ENCODE measurements around the gene MAP7D1.
"Not testable (repeated sequence)": the region's sequence is repeated elsewhere in the genome, so short reads cannot be mapped to it uniquely, and the experiment has no call there.

The MAP7D1 gene

DNA sequence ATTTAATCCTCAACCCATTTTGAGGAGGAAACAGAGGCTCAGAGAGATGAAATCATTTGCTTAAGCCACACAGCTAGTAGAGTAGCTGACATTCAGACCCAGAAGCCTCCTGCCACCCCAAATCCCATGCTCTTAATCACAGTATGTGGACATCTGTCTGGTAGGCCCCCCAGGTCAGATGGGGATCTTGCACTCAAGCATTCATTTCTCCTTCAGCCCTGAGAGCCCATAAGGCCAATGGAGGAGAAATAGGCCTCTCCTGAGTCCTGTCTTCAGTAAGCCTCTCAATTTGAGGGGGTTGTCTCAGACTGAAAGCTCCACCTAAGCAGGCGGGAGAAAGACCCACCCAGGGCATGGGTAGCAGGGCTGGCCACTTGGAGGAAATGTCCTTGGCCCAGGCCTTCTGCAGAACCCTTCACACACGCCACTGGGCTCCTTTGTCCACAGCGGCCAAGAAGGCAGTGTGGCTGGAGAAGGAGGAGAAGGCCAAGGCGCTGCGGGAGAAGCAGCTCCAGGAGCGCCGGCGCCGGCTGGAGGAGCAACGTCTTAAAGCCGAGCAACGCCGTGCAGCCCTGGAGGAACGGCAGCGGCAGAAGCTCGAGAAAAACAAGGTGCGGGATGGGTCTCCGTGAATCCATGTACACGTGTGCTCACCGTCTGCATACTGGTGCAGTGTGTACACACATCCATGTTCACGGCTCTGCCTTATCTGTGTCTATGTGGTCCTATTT is 16.2 kb downstream of the MAP7D1 start:
- DNase-seq, result no peak

- no peak for DNase-seq
Observed at GRCh38 chr1:36172983-36173382, 17.0 kb downstream of the MAP7D1 start.

DNA sequence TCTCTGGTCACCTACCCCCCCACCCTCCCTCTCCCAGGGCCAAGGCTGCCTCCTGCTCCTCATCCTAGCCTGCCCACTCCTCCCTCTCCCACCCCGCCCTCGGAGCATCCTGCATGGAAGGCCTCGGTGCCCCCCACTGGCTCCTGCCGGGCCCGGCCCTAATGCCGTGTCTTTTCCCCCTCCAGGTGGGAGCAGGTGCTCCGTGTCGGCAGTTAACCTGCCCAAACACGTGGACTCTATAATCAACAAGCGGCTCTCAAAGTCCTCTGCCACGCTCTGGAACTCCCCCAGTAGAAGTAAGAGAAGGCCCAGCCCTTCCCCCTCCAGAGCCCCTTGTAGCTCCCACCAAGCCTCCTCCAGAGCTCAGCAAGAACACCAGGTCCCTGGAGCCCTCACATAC is 18.8 kb downstream of the MAP7D1 start:
- no peak for DNase-seq

DNA sequence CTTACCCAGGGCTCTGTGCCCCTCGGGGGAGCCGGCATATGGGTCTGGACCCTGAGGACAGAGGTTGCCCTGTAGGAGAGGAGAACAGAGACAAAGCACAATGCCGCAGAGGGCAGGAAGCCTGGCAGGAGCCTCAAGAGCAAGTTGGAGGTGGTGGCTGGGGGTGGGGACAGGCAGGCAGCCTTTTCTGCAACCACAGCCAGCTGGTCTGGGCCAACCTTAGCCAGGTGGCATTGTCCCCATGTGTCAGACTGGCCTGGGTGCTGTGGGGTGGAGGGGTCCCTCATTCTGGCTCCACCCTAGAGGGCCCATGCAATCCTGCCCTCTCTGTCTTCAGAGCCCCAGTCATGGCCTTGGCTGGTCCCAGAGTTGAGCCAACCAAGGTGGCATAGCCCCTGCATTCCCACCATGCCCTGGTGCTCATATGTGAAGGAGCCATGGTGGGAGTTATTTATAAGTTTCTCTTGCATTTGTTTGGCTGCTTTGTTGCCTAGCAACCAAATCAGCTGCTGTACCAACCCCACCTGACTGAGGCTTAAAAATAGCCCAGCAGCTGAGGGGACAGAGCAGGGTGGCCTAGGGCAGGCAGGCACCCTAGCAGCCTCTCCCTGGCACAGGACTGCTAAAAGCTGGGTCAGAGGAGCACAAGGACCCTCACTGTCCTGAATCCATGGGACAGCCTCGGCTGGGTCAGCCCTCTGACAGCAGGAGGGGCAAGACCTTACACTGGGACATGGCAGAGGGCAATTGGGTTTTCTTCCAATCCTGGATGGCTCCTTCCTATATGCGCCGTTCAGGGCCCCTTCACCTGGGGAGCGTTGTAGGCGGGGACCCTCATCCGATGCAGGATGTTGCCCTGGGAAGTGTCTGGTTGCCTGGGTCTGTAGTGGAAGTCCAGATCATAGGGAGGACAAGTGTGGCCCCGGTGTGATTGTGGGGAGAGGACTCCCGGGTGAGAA is 19.5 kb downstream of the MAP7D1 start:
- no peak for DNase-seq

GRCh38 chr1:36176106-36176949 is 20.4 kb downstream of the MAP7D1 start:
- DNase-seq, result no peak

- DNase-seq, result no peak
Observed at GRCh38 chr1:36177589-36178431, 21.9 kb downstream of the MAP7D1 start.

- DNase-seq, result no peak
Observed at GRCh38 chr1:36178471-36179219, 22.7 kb downstream of the MAP7D1 start.

GRCh38 chr1:36179220-36179600 is 23.2 kb downstream of the MAP7D1 start:
- DNase-seq, result no peak

- DNase-seq, result no peak
Observed at GRCh38 chr1:36182734-36183133, 26.8 kb downstream of the MAP7D1 start.

- no peak for DNase-seq
Observed at GRCh38 chr1:36183309-36183856, 27.4 kb downstream of the MAP7D1 start.

GRCh38 chr1:36187800-36188593 is 32.0 kb downstream of the MAP7D1 start:
- DNase-seq, result peak; percentile 70

DNA sequence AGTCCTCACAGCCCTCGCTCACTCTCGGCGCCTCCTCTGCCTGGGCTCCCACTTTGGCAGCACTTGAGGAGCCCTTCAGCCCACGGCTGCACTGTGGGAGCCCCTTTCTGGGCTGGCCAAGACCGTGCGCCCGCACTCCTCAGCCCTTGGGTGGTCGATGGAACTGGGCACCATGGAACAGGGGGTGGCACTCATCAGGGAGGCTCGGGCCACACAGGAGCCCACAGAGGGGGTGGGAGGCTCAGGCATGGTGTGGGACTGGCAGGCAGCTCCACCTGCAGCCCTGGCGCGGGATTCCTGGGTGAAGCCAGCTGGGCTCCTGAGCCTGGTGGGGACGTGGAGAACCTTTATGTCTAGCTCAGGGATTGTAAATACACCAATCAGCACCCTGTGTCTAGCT is 40.8 kb downstream of the MAP7D1 start:
- DNase-seq, result not testable (repeated sequence)

- DNase-seq, result no peak
Observed at GRCh38 chr1:36198641-36199040, 42.7 kb downstream of the MAP7D1 start.

DNA sequence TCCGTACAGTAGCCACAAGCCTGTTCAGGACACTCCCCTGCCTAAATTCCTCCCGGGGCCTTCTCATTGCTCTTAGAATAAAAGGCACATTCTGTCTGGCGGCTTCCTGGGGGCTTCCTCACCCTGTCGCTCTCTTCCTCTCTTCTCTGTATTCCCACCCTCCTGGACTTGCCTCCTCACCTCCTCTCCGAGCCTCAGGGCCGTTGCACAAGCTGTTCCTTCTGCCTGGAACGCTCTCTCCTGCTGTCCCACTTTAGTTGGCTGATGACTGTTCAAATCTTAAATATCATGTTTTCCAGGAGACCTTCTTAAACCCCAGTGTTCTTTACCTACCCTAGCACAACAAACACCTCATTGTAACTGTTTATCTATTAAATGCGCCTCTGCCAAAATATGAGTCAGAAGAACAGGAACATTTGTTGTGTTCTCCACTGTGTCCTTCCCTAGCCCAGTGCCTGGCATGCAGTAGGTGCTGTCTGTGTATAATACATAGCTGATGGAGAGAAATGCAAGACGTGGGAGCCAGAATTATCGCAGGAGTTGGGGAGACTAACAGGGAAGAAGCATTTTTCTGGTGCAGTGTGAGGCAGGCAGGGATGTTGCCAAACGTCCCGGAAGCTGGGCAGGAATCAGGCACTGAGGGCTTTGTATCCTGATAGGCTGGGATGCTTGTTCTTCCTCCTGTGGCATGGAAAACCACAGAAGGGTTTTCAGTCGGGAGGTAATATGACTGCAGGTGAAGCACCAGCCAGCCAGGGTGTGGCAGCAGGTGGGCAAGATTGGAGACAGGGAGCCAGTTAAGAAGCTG is 44.2 kb downstream of the MAP7D1 start:
- DNase-seq, result no peak

GRCh38 chr1:36203027-36203553 is 47.1 kb downstream of the MAP7D1 start:
- DNase-seq, result no peak

- DNase-seq, result no peak
Observed at GRCh38 chr1:36203554-36204346, 47.8 kb downstream of the MAP7D1 start.

GRCh38 chr1:36204347-36204909 is 48.5 kb downstream of the MAP7D1 start:
- DNase-seq, result no peak

GRCh38 chr1:36206323-36206858 is 50.4 kb downstream of the MAP7D1 start:
- DNase-seq, result no peak

Data from activated T-cell treated with anti-CD3 and anti-CD28 coated beads for 4 hours (primary cell).